ENCODE results near the gene POLR1E.
A peak's percentile ranks its signal among the peaks of the same experiment; 100 is the strongest.

POLR1E gene

DNA sequence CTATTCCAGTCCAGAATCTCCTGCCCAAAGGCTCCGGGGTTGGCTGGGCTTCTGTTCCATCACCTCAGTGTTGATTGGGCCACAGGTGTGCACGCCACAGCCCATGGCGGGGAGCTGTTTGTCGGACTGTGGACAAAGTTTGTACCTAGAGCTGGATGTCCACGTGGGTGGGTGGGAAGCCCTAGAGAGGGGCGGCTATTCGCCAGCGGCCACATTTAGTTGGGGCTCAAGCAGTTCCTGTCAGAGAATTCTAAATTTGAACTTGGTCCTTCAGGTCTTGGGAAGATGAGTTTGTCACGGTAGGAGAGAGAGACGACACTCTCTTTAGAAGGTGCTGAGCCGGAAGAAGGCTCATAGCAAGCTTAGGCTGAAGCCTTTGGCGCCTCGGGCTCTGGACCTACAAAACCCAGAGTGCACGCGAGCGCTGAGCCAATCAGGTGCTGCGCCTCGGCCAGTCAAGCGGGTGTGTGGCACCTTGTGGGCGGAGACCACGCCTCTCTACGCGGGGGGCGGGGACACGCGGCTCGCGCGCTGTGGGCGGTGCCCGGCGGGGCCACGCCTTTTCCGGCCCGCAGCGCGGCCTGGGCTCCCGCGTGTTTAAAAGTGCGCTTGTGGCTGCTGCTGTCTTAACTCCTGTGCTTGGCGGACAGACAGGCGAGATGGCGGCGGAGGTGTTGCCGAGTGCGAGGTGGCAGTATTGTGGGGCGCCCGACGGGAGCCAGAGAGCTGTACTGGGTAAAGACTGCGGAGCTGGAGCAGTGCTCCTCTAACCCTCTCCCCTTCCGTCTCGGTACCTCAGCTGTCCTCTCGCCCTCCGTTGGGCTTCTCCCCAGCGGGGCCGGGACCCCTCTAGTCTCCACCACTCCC is at the start of gene POLR1E:
Gene POLR1E (plus strand): TSS at position 560 of the 867 bp plus-strand sequence. CDS start 100 bp downstream, at position 660.
- peak; percentile 98 for DNase-seq

DNA sequence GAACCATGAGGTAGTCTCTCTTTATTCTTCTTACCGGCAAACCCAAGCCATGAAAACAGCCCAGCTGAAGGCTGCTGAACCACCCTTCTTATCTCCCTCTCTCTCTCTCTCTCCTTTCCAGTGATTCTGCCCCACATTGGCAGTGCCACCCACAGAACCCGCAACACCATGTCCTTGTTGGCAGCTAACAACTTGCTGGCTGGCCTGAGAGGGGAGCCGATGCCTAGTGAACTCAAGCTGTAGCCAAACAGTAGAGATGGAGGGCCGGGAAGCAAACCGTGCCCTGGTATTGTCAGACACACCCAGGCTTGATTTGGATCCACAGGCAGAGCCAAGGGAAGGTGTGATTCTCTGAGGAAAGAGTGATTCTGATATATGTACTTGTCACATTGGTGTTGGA is 49.2 kb upstream of the POLR1E start:
- DNase-seq: no peak

- no peak for DNase-seq
Observed at GRCh38 chr9:37437010-37437409, 48.7 kb upstream of the POLR1E start.

DNA sequence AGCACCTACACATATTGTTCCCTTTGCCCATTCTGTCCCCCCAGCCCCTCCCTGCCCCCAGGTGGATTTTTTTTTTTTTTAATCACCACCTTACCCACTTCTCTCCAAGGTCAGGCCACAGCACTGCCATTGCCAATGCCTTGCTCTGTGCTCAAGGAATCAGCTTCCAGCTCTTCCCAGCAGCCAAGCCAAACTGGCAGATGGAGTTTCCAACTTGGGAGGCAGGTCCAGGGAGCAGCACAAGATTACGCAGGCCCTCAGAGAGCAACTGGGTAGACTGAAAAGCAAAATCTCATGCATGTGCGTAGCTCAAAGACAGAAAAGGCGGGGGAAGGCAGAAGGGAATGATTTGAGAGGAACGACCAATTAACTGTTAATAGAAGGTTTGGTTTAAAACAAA is 48.1 kb upstream of the POLR1E start:
- no peak for DNase-seq

DNA sequence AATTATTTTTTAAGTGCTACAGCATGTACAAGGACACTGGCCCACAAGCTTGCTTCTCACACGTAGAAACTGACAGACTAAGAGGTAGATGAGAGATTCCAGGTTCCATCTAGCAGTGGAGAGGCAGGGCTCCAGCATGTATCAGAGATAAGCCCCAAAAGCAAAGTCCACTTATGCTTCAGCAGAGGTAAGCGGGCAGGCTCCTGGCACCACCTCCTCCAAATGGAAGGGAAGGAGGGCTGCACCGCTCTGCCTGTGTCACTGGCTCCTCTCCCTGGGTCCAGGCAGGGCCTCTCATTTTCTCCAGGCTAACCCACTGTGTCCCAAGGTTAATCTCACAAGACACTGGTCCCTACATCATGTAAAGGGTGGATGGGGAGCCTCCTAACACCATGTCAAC is 47.4 kb upstream of the POLR1E start:
- no peak for DNase-seq

- DNase-seq: no peak
Observed at GRCh38 chr9:37441776-37442370, 43.9 kb upstream of the POLR1E start.

- no peak for DNase-seq
Observed at GRCh38 chr9:37442556-37442955, 43.2 kb upstream of the POLR1E start.

DNA sequence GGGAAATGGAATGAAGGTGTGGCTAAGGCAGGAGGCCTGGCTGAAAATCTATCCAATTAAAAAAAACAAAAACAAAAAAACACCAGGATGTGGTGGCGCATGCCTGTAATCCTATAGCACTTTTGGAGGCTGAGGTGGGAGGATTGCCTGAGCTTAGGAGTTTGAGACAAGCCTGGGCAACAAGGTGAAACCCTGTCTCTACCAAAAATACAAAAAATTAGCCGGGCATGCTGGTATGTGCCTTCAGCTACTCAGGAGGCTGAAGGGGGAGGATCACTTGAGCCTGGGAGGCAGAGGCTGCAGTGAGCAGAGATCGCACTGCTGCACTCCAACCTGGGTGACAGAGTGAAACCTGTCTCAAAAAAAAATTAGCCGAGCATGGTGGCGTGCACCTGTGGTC is 42.2 kb upstream of the POLR1E start:
- no peak for DNase-seq

- DNase-seq: no peak
Observed at GRCh38 chr9:37444890-37445289, 40.9 kb upstream of the POLR1E start.

- no peak for DNase-seq
Observed at GRCh38 chr9:37445832-37446231, 39.9 kb upstream of the POLR1E start.

- no peak for DNase-seq
Observed at GRCh38 chr9:37446401-37446800, 39.3 kb upstream of the POLR1E start.

GRCh38 chr9:37447111-37447510 is 38.6 kb upstream of the POLR1E start:
- no peak for DNase-seq

- no peak for DNase-seq
Observed at GRCh38 chr9:37449862-37450632, 35.7 kb upstream of the POLR1E start.

GRCh38 chr9:37451628-37452027 is 34.1 kb upstream of the POLR1E start:
- no peak for DNase-seq

- DNase-seq: no peak
Observed at GRCh38 chr9:37452611-37453010, 33.1 kb upstream of the POLR1E start.

GRCh38 chr9:37453827-37454226 is 31.9 kb upstream of the POLR1E start:
- no peak for DNase-seq

- DNase-seq: no peak
Observed at GRCh38 chr9:37454238-37454637, 31.5 kb upstream of the POLR1E start.

DNA sequence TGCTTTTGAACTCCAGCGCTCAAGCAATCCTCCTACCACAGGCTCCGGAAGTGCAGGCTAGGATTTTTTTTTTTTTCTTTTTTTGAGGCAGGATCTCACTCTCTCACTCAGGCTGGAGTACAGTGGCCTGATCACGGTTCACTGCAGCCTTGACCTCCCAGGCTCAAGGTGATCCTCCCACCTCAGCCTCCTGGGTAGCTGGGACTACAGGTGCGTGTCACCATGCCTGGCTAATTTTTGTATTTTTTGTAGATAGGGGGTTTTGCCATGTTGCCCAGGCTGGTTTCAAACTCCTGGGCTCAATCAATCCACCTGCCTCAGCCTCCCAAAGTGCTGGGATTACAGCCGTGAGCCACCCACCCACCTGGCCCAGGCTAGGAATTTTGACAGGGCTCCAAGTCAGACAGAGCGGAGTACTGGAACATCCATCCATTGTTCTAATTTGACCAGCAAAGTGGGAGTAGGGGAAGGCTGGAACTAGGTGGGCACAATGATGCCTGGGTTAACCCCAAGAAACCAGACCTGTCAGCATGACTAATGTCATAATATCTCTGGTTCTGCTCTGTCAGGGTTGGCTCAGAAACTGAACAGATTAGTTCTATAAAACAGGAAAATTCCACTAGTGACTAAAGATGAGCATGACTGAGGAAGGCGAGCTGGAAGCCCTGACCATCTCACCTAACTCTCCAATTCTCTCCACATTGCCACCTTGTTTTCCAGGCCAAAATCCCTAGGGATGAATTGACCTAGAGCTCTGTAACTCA is 29.7 kb upstream of the POLR1E start:
- DNase-seq: no peak

DNA sequence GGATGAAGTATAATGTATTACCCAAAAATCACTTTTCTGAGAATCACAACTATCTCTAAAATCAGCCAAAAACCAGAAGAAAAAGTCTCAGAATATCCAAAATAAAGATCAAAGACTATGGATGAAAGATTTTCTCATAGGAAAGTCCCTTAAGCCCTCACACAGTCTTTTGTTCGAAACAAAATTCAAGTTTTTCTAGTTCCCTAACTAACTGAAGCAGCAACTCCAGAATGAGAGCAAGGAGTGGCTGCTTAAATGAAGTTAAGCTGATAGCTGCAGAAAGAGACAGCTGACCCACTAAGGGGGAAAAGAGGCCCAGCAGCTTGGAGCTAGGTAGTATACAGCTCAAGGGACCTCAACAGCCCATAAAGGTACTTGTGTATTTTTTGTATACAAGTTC is 28.9 kb upstream of the POLR1E start:
- no peak for DNase-seq

DNA sequence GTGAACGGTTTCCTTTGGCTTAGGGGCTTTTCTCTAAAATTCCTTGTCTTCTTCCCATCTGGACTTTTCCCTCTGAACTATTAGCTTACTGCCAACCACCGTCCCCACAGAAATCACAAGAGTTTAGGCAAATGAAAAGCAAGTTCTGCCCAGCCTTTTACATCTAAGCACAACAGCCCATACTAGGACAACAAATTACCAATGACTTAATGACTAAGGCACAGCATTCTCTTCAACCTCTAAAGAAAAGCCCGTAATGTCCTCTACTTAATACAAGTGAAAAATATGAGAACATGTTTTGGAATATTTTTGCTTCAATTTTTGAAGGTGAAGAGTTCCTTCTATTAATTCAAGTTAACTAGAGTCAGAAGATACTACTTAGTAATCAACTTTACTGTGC is 21.7 kb upstream of the POLR1E start:
- DNase-seq: no peak

- peak; percentile 65 for DNase-seq
Observed at GRCh38 chr9:37464426-37465248, 21.1 kb upstream of the POLR1E start.

Measured in activated CD4-positive, alpha-beta T cell treated with anti-CD3 and anti-CD28 coated beads, Interleukin-2, Interleukin-6, amounts not matched to agents 100 ng/mL and 50 ng/mL, durations not matched to agents 16 hours and 8 hours (primary cell).